GM12874 (cell line): ENCODE data around the gene SLC19A1.

Experiments used
- TF ChIP-seq, protein P1 (sequence below): IDR thresholded peaks from 2 replicates; pipeline ENCODE4 v1.5.1; 2011; ENCODE audit warnings: low read depth, mild to moderate bottlenecking, control low read depth, low read length, moderate library complexity; ENCODE audit not compliant: insufficient read depth

The SLC19A1 gene

DNA sequence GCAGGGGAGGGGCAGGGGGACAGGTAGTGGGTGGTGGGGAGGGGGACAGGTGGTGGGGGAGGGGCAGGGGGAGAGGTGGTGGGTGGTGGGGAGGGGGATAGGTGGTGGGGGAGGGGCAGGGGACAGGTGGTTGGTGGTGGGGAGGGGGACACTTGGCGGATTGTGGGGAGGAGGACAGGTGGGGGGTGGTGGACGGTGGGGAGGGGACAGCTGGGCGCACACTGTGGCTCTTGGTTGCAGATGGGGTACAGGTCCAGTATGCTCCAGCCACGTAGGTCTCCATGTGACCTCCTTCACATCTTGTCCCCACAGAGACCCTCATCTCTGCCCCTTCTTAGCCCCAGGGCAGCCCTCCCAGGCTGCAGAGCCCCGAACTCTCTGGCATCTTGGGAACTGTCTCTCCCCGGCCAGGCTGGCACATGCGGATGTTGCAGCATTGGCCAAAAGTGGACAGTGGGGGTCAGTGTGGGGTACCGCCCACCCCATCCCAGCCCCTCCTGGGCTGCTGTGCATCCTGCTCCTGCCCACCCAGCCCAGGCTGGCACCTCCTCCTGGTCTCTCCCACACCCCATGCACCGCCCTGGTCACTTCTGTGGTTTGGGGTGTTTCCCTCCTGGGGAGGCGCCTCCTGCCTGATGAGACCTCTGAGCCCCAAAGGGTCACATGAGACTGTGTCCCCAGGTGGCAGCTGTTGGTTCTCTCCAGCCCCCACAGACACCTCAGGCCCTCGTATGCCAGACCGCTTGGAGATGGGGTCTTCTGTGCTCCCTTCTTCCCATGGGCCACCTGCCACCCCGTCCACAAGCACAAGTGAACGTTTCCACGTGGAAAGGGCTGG lies 7.6 kb upstream of the SLC19A1 start:
- TF ChIP-seq, protein P1, sequence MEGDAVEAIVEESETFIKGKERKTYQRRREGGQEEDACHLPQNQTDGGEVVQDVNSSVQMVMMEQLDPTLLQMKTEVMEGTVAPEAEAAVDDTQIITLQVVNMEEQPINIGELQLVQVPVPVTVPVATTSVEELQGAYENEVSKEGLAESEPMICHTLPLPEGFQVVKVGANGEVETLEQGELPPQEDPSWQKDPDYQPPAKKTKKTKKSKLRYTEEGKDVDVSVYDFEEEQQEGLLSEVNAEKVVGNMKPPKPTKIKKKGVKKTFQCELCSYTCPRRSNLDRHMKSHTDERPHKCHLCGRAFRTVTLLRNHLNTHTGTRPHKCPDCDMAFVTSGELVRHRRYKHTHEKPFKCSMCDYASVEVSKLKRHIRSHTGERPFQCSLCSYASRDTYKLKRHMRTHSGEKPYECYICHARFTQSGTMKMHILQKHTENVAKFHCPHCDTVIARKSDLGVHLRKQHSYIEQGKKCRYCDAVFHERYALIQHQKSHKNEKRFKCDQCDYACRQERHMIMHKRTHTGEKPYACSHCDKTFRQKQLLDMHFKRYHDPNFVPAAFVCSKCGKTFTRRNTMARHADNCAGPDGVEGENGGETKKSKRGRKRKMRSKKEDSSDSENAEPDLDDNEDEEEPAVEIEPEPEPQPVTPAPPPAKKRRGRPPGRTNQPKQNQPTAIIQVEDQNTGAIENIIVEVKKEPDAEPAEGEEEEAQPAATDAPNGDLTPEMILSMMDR: peak; percentile 28; the same call in 1 of the 2 replicates

DNA sequence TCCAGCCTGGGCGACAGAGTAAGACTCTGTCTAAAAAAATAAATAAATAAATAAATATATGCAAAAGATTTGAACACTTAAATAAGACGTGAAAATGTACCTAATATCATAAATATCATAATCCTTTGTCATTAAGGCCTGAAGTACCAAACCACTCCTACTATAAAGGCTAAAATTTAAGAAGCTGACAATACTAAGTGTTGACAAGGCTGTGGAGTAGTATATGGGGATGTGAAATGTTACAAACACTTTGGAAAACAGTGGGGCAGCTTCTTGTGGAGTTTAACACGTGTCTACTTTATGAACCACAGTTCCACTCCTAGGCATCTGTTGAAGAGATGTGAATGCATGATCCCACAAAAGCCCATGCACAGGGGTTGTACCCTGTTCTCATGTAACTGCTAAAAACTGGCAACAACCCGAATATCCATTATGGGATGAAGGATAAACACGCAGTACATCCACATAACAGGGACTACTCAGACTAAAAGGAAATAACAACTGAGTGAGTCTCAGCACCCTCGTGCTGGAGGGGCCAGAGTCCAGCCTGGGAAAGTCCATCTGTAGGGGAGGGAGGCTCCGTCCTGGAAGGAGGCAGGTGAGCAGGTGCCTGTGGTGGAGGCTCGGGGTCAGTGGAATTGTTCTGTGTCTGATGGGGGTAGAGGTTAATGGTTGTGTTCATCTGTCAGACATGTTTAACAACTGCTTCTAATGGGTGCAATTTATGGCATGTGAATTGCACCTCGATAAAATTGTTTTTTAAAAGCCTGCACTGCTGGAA lies 6.7 kb upstream of the SLC19A1 start:
- TF ChIP-seq, protein P1: no peak

DNA sequence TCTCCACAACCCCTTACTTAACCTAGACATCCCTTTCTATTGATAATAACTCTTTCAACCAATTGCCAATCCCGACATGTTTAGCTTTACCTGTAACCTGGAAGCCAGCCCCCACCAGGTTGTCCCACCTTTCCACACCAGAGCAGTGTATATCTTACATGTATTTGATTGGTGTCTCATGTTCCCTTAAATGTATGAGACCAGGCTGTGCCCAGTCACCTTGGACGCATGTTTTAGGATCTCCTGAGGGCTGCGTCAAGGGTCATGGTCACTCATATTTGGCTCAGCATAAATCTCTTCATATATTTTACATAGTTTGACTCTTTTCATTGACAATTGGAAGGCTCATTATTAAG lies 5.3 kb upstream of the SLC19A1 start:
- TF ChIP-seq, protein P1: no peak

DNA sequence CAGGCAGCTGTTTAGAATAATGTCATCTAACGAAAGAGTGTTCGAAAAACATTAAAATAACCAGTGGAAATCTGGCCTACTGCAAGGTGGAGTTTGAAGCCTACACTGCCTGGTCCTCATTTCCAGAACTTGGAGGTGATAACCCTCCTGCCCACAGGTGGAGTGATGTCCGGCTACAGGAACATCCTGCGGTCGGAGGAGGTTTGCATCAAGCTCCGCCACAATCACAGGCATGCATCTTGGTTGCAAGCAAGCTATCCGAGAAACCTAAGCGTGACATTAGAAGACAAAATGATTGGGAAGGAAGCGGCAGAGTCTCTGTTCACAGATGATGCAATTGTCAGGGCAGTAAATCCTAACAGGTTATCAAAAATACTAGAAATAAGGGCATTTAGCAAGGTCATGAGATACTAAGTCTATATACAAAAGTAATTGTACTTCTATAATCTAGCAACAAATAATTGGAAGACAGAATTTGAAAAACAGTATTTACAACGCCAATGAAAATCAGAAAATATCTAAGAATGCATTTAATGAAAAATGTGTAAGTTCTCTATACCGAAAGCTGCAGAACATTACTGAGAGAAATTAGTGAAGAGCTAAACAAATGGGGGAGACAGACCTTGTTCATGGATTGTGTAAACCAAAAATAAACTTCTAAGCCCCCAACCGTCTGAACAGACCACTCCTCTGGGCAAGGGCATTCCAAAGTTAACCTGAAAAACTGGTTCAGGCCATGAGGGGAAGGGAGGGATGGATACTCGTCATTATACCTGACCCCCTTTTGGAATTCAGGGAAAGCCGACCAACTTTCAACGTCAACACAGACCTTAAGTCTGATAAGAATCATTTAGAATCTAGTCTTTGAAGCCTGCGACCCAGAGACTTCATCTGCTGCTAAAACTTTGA lies 4.7 kb upstream of the SLC19A1 start:
- TF ChIP-seq, protein P1: no peak

DNA sequence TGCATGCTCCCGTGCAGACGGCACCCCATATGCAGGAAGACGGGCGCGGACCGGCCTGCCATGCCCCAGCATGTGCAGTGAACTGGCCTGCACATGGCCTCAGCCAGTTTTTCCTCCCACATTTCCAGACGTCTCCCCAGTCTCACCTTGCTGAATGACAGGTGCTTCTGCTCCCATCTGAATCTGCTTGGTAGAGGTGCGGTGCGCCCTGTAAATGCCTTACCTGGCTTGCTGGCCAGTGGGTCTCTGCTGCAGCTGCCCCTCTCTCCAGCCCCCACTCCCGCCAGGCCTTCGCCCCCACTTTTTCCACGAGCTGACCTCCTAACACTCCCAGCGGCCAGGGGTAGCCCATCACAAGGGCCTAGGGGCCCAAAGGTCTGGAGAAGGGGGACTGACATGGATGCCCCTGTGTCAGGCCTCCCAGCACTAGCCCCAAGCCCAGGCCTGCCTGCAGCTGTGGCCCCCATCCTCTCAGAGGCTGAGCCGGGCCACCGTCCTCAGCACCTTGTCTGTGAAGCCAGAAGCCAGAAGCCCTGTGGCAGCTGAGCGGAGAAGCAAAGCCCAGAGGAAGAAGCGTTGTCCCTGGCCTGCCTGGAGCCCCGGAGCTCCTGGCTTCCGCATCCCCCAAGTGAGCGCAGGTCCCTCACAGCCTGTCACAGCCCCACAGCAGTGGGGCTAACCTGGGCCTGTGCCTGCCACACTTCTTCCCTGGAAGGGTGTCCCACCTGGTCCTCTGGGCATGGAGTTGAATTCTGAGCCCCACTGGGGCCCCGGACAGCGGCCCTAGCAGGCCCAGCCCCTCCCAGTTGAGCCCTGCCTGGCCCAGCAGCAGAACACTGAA lies 3.7 kb upstream of the SLC19A1 start:
- TF ChIP-seq, protein P1: no peak

DNA sequence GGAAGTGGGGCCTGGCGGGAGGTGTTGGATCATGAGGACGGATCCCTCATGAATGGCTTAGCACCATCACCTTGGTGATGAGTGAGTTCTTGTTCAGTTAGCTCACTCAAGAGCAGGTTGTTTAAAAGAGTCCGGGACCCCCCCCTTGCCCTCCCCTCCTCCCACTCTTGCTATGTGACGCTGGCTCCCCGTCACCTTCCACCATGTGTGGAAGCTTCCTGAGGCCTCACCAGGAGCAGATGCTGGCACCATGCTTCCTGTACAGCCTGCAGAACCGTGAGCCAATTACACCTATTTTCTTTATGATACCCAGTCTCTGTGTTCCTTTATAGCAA lies 3.0 kb upstream of the SLC19A1 start:
- TF ChIP-seq, protein P1: no peak
